Neural progenitor cell (in vitro differentiated cells): ENCODE measurements around the gene CST9.

ENCODE experiments used
- EZH2 ChIP-seq: fragments of 200-600 bp; sonication (generic); IDR thresholded peaks from 2 replicates; pipeline ENCODE4 v1.6.1; 2017; ENCODE audit warnings: antibody characterized with exemption, mild to moderate bottlenecking, moderate library complexity
- EZH2phosphoT487 ChIP-seq: fragments of 200-600 bp; sonication (generic); IDR thresholded peaks from 2 replicates; pipeline ENCODE4 v1.6.1; 2017; ENCODE audit warnings: antibody characterized with exemption
- TF ChIP-seq, protein P1 (sequence below): fragments of 200-600 bp; sonication (generic); IDR thresholded peaks from 2 replicates; pipeline ENCODE4 v1.5.1; 2017; ENCODE audit warnings: antibody characterized with exemption, mild to moderate bottlenecking

DNA sequence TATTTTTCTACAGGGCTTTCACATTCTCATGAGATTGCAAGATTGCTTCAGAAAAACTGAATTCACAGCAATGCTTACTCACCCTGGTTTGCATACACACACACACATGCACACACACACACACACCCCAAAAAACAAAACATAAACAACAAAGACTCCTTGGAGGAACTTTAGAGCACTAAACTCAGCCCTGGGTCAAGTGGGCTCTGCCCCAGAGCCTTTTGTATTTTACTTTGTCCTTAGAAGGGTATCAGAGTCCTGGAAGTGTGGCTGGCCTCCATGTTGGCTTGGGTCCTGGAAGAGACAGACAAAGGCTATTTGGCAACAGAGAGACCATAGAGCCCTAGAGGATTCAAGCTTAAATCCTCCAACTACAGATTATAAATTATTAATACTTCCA, 8.0 kb upstream of the CST9 start:
- TF ChIP-seq EZH2 = no peak
- TF ChIP-seq, protein P1, sequence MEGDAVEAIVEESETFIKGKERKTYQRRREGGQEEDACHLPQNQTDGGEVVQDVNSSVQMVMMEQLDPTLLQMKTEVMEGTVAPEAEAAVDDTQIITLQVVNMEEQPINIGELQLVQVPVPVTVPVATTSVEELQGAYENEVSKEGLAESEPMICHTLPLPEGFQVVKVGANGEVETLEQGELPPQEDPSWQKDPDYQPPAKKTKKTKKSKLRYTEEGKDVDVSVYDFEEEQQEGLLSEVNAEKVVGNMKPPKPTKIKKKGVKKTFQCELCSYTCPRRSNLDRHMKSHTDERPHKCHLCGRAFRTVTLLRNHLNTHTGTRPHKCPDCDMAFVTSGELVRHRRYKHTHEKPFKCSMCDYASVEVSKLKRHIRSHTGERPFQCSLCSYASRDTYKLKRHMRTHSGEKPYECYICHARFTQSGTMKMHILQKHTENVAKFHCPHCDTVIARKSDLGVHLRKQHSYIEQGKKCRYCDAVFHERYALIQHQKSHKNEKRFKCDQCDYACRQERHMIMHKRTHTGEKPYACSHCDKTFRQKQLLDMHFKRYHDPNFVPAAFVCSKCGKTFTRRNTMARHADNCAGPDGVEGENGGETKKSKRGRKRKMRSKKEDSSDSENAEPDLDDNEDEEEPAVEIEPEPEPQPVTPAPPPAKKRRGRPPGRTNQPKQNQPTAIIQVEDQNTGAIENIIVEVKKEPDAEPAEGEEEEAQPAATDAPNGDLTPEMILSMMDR = no peak
- TF ChIP-seq EZH2phosphoT487 = no peak
